ENCODE results near the gene GRID1.

- TF ChIP-seq ZZZ3 (IDR thresholded peaks at IDR 0.05; ENCODE audit: control insufficient read depth, insufficient read length, low read depth) (no peak), ATF3 (IDR thresholded peaks at IDR 0.05; ENCODE audit: borderline replicate concordance, extremely low read depth, low read depth, low read length) (no peak), SMC3 (IDR thresholded peaks at IDR 0.05; ENCODE audit: borderline replicate concordance, low read length) (no peak)
These were observed 4.5 kb upstream of the GRID1 start for GRCh38 chr10:86371116-86371515.
